Breast epithelium (tissue), 4 donors: ENCODE measurements around the gene ZNF282. TPM values are rescaled to one million over a fixed set of nuclear protein-coding genes. Genes with fewer than 3 reads are reported as not detected.

ENCODE experiments used
- DNase-seq, 2 donors: peaks; one replicate each; pipeline ENCODE4 v3.0.0-alpha.2; 2019; ENCODE audit warnings: low spot score in 2 of 2
- H3K27ac ChIP-seq, 2 donors: fragments of 200-600 bp; sonication (generic) in 1 of 2; one replicate each; pipeline ENCODE4 v1.5.1; 2016 to 2019; ENCODE audit warnings: mild to moderate bottlenecking in 1 of 2
- H3K27me3 ChIP-seq, 2 donors: fragments of 200-600 bp; sonication (generic) in 1 of 2; one replicate each; pipeline versions ENCODE4 v1.5.1 to v1.6.0; 2017 to 2019; ENCODE audit warnings: control low read depth in 1 of 2, mild to moderate bottlenecking in 1 of 2
- H3K36me3 ChIP-seq: fragments of 200-600 bp; one replicate; pipeline ENCODE4 v1.5.1; 2019
- H3K4me1 ChIP-seq, 2 donors: fragments of 200-600 bp; sonication (generic); one replicate each; pipeline ENCODE4 v1.5.1; 2016 to 2019; ENCODE audit warnings: control low read depth in 1 of 2
- H3K4me3 ChIP-seq, 3 donors: fragments of 200-600 bp; sonication (generic); 1 replicate in 2 of 3; 2 replicates in 1 of 3; pipeline ENCODE4 v1.5.1; 2016 to 2019; ENCODE audit warnings: mild to moderate bottlenecking in 3 of 3, moderate library complexity in 2 of 3
- H3K9me3 ChIP-seq, 2 donors: fragments of 200-600 bp; sonication (generic) in 1 of 2; one replicate each; pipeline ENCODE4 v1.5.1; 2016 to 2019; ENCODE audit warnings: control low read depth in 1 of 2
- CTCF ChIP-seq, 3 donors: fragments of 450-650 bp; IDR thresholded peaks; one replicate each; pipeline ENCODE4 v1.5.1; 2016 to 2017; ENCODE audit warnings: antibody characterized with exemption in 3 of 3, mild to moderate bottlenecking in 3 of 3, moderate library complexity in 3 of 3
- POLR2A ChIP-seq: fragments of 450-650 bp; IDR thresholded peaks from one replicate; pipeline ENCODE4 v1.6.1; 2016; ENCODE audit warnings: antibody characterized with exemption, mild to moderate bottlenecking, moderate library complexity
- POLR2AphosphoS5 ChIP-seq, 3 donors: sonication (generic); formaldehyde crosslinking; IDR thresholded peaks; one replicate each; pipeline ENCODE4 v1.6.1; 2017; ENCODE audit warnings: antibody characterized with exemption in 3 of 3
- intact Hi-C: fragments of 100-400 bp; cut with DNase I; formaldehyde crosslinking; loops from one replicate; pipeline ENCODE4 v1.15.1; 2023; ENCODE audit warnings: low total_unique reads
- total RNA-seq, 3 donors: library from RNA; depleted of rRNA; stranded (reverse); fragments of >200 nt; gene quantifications; one replicate each; pipeline ENCODE4 v1.1.0, GENCODE V29; 2016

Gene ZNF282
- total RNA-seq, 3 donors from 2014 or later, result 13.0 to 19.2 (median 17.4) TPM

DNA sequence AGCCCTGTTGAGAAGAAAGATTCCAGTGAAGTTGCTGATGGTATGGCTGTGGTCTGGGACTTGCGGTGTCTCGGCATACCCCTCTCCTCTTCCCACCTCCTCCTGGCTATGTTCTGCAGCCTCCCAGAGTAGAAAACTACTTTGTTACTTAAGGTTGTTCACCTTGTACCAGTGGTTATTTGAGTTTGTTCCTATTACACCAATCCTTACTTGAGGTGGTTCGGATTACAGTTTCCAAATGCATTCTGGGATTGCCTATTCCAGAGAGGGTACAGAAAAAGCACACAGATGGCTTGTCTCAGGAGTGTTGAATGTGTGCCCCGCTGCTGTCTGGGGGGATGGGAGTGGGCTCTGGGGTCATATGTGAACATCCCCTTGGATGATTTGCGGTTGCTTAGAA is 59.8 kb downstream of the ZNF282 start:
- intact Hi-C loops, result no loop called here
- H3K36me3 ChIP-seq, result peaks cover 4% of the 10 kb centered on the region
- no peak for TF ChIP-seq POLR2AphosphoS5 (IDR thresholded peaks at IDR 0.05)
- TF ChIP-seq POLR2A, result no peak
- TF ChIP-seq CTCF (IDR thresholded peaks at IDR 0.05), result no peak

DNA sequence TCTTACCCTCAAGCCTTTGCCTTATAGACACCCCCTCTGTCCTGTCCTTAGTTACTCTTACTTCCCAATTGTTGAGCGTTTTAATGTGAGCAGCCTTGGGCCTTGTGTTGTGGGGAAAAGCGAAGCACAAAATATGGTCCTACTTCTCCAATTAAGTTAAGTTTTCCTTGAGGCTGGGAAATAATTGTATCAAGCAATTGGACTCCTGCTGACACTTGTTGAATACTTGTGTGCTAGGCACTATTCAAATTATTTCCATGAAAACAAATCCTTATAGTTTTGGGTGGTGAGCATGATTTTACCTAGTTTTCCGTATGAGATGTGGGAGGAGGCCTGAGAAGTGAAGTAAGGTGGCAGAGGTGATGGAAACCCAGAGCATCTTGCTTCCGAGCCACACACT is 61.2 kb downstream of the ZNF282 start:
- Histone ChIP-seq H3K27ac (no peak overlapping the region), H3K27me3 (no peaks in the 10 kb centered on the region), H3K4me1 (no peaks in the 10 kb centered on the region), H3K9me3 (no peaks in the 10 kb centered on the region), H3K4me3 (no peak overlapping the region), H3K36me3 (peaks cover 4% of the 10 kb centered on the region)
- no peak for TF ChIP-seq POLR2A
- TF ChIP-seq CTCF (IDR thresholded peaks at IDR 0.05), result no peak
- no peak for TF ChIP-seq POLR2AphosphoS5 (IDR thresholded peaks at IDR 0.05)
- no peak for DNase-seq
- intact Hi-C loops, result no loop called here

More for the DNA sequence above, 59.8 kb downstream of the ZNF282 start:
- no peak for DNase-seq
- H3K4me1 ChIP-seq, result no peaks in the 10 kb centered on the region
- no peaks in the 10 kb centered on the region for H3K9me3 ChIP-seq
- H3K27me3 ChIP-seq, result no peaks in the 10 kb centered on the region
- no peak overlapping the region for H3K4me3 ChIP-seq
- H3K27ac ChIP-seq, result no peak overlapping the region

GRCh38 chr7:149257146-149257545 is 61.8 kb downstream of the ZNF282 start:
- Histone ChIP-seq H3K4me3 (no peak overlapping the region), H3K9me3 (no peaks in the 10 kb centered on the region), H3K27me3 (no peaks in the 10 kb centered on the region), H3K36me3 (peaks cover 4% of the 10 kb centered on the region), H3K27ac (no peak overlapping the region), H3K4me1 (no peaks in the 10 kb centered on the region)
- no peak for DNase-seq
- TF ChIP-seq POLR2A (no peak), POLR2AphosphoS5 (IDR thresholded peaks at IDR 0.05) (no peak), CTCF (IDR thresholded peaks at IDR 0.05) (no peak)
- intact Hi-C loops, result no loop called here

DNA sequence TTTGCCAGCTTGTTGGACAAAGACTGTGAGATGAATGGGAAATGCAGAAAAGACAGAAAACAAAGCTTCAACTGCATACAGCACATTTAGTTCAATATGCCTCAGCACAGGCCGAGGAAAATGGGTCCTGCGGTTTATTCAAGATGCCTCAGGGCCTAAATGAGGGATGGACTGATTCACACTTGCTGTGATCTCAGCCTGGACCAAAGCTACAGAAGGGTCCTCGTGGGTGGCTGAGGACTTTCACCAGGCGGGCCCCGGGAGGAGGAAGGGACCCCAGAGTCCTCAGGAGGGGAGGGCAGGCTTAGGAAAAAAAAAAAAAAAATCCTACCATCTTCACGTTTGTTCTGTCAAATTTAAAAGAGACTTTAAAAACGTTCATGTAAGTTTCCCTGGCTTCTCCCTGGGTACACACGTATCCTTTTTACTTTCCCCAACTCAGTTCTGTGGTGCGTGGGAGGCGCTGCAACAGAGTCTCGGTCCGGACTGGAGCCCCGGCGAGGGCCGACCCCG is 66.0 kb downstream of the ZNF282 start:
- H3K27me3 ChIP-seq, result no peaks in the 10 kb centered on the region
- no peak for TF ChIP-seq POLR2AphosphoS5 (IDR thresholded peaks at IDR 0.05)
- no peak for TF ChIP-seq POLR2A
- no peak for TF ChIP-seq CTCF (IDR thresholded peaks at IDR 0.05)
- intact Hi-C loops, result loop anchor here (5.0 kb wide), 1 partner anchor 1856 kb away; no protein-coding TSS in a partner anchor

DNA sequence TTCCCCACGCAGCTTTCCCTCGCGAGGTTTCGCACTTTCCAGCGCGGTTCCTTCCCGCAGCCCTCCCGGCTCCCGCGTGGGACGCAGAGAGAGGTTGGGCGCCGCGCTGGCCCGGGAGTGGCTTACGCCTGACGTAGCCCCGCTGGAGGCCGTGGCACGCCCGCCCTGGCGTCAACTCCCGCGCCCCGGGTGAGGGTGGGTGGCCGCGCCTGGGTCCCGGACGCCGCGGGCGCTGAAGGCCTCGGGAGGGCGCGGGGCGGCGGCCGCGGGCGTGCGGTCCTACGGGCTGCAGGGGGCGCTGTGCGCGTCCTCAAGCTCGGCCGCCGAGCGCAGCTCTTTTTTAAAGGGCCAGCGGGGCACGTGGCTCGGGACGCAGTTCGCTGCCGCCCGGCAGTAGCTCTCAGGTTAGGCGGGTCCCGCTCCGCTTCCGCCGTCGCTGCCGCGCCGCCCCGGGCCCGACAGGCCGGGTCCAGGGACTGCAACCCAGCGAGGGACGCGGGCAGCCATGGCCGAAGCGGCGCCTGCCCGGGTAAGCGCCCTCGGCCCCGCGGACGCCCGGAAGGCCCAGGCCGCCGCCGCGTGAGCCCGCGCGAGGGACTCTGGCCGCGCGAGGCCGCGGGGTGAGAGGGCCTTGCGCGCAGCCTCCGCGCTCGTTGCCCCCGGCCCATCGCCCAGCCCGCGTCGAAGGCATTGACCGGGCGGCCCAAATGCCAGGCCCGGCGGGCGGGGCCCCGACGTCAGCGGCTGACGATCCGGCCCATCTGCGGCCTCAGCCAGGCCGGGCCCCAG is 66.7 kb downstream of the ZNF282 start, which contains the start of gene ZNF783:
Gene ZNF783, plus strand, starts transcription at position 368 of the 789 bp plus-strand sequence. Its CDS starts 138 bp downstream, at position 506.
- peaks cover 3% of the 10 kb centered on the region for H3K36me3 ChIP-seq
- no peaks in the 10 kb centered on the region for H3K27me3 ChIP-seq
- intact Hi-C loops, result loop anchor here (5.0 kb wide), 1 partner anchor 1855 kb away; no protein-coding TSS in a partner anchor
- H3K4me1 ChIP-seq, result no peaks in the 10 kb centered on the region
- H3K9me3 ChIP-seq, result no peaks in the 10 kb centered on the region
- peak within 1 kb of the TSS; percentile 94 to 99 for H3K27ac ChIP-seq
- TF ChIP-seq POLR2A (no peak), POLR2AphosphoS5 (IDR thresholded peaks at IDR 0.05) (peak in 1 of 3 donors; percentile 8), CTCF (IDR thresholded peaks at IDR 0.05) (peak in 1 of 3 donors; percentile 93)
- H3K4me3 ChIP-seq, result peak within 1 kb of the TSS; percentile 47 to 96 (median 71)
- DNase-seq, result peak; percentile 62 to 78

More for the DNA sequence above, 66.0 kb downstream of the ZNF282 start:
- no peaks in the 10 kb centered on the region for H3K4me1 ChIP-seq
- DNase-seq, result no peak
- H3K4me3 ChIP-seq, result peak overlapping the region; percentile 47 to 96 (median 71)
- H3K27ac ChIP-seq, result peak overlapping the region; percentile 94 to 99
- H3K36me3 ChIP-seq, result no peaks in the 10 kb centered on the region
- no peaks in the 10 kb centered on the region for H3K9me3 ChIP-seq
